AG04449 (cell line): ENCODE data around the gene ZFHX3.

Source experiments
- CTCF ChIA-PET: fragments of 350-600 bp; formaldehyde crosslinking; extraction: SDS; loops from one replicate; lab custom pipeline; 2021; ENCODE audit warnings: antibody characterized with exemption; lab: Yijun Ruan, JAX
- POLR2A ChIA-PET: fragments of 400-600, 350-600 bp; formaldehyde crosslinking; extraction: SDS; loops from one replicate; lab custom pipeline; 2020; ENCODE audit warnings: antibody characterized with exemption, inconsistent platforms; lab: Yijun Ruan, JAX
- DNase-seq: peaks from one replicate; pipeline ENCODE4 v3.0.0-alpha.2; 2010; ENCODE audit warnings: low read depth, low spot score
- H3K4me3 ChIP-seq: 2 replicates; pipeline ENCODE4 v1.5.1; 2011; ENCODE audit warnings: low read depth, mild to moderate bottlenecking, control low read depth, low read length
- TF ChIP-seq, protein P1 (sequence below): IDR thresholded peaks from one replicate; pipeline ENCODE4 v1.5.1; 2011; ENCODE audit warnings: mild to moderate bottlenecking, moderate library complexity, low read length, control low read depth, inconsistent platforms; ENCODE audit not compliant: insufficient read depth; ENCODE audit errors: missing control alignments

The ZFHX3 gene

DNA sequence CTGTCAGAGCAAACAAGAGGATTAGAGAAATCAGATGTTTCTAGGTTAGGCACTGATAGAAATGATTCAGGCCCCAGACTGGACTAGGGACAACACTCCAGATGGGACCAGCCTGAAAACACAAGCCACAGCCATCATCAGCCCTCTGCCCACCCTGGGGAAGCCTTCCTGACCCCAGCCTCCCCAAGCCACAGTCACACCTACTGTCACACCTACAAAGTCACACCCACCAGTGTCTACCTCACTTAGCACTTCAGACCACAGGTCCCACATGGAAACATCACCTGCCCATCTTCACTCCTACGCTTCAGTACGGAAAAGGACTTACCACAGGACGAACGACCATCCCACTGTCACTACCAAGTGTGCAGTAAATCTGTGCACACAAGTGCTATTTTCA lies 197.9 kb downstream of the ZFHX3 start:
- TF ChIP-seq, protein P1, sequence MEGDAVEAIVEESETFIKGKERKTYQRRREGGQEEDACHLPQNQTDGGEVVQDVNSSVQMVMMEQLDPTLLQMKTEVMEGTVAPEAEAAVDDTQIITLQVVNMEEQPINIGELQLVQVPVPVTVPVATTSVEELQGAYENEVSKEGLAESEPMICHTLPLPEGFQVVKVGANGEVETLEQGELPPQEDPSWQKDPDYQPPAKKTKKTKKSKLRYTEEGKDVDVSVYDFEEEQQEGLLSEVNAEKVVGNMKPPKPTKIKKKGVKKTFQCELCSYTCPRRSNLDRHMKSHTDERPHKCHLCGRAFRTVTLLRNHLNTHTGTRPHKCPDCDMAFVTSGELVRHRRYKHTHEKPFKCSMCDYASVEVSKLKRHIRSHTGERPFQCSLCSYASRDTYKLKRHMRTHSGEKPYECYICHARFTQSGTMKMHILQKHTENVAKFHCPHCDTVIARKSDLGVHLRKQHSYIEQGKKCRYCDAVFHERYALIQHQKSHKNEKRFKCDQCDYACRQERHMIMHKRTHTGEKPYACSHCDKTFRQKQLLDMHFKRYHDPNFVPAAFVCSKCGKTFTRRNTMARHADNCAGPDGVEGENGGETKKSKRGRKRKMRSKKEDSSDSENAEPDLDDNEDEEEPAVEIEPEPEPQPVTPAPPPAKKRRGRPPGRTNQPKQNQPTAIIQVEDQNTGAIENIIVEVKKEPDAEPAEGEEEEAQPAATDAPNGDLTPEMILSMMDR: no peak
- POLR2A ChIA-PET: interaction anchor here (0.9 kb wide), 1 partner anchor 27 kb away, joined by 4 read pairs; no protein-coding TSS in a partner anchor
- CTCF ChIA-PET: interaction anchor here (0.7 to 9.8 kb wide), 5 partner anchors 9 to 623 kb away, joined by 3 to 123 read pairs (median 3); no protein-coding TSS in a partner anchor
- H3K4me3 ChIP-seq: no peak overlapping the region
- DNase-seq: no peak

DNA sequence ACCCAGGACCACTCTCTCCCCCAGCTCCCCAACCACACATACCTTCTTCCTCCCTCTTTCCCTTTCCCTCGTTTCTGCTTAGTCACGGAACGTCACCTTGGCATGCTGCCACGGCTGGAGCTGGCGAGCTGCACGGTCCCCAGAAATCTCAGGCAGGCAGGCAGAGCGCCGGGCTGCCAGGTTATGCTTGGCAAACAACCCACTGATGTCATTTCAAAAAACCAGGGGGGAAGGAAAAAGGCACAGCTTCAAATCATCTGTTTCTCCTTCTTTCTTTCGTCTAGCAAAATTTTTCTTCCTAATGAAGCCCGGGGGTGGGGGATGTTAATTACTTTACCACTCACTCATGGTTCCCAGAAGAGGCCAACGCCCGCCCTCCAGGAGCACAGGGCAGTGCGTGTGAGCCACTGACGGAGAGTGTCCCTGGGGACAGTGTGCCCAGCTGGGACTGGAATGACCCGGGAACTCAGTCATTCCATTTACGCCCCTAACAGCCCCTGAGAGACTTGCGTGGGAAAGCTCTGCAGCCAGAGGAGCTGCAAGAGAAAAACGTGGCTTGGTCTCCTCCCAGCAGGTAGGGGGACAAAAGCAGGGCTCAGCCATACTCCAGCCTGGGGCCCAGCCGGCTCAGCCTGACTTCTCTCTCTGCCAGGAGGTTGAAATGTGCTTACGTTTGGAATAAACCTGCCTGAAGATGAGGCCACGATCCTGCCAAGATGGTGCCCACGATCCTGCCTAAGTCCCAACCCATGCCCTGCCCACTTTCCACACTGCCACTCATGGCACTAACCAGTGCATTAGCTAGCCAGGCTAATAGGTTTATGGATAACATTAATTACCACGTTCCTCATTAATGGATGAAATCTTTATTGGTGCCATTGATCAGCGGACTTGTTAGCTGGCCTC lies 198.9 kb downstream of the ZFHX3 start:
- H3K4me3 ChIP-seq: peak overlapping the region; percentile 8
- POLR2A ChIA-PET: interaction anchor here (0.7 to 1.0 kb wide), 2 partner anchors 190 to 365 kb away, joined by 3 read pairs; no protein-coding TSS in a partner anchor

DNA sequence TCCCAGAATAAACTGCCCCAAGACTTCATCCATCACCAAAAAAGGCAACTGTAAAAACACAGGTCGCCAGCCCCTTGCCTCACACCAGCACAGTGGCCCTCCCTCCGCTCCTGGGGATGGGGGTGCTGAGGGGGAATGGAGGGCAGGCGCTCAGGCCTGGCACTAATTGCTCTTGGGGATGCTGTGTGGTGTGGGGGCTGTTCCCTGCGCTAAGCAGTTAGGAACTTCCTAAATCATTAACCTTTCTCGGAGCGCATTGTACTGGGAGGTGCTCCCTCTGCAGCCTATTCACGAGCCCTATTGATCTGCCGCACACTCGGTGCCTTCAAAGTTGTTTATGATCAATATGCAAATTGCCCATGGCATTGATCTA lies 199.9 kb downstream of the ZFHX3 start:
- H3K4me3 ChIP-seq: no peak overlapping the region
- POLR2A ChIA-PET: interaction anchor here (1.0 kb wide), 1 partner anchor 366 kb away, joined by 3 read pairs; no protein-coding TSS in a partner anchor
- TF ChIP-seq, protein P1: no peak
- DNase-seq: no peak
- CTCF ChIA-PET: interaction anchor here (0.8 to 9.8 kb wide), 6 partner anchors 9 to 346 kb away, joined by 3 to 123 read pairs (median 4); no protein-coding TSS in a partner anchor

More for the DNA sequence above, 198.9 kb downstream of the ZFHX3 start:
- DNase-seq: peak; percentile 62
- TF ChIP-seq, protein P1: no peak
- CTCF ChIA-PET: interaction anchor here (0.7 to 9.8 kb wide), 6 partner anchors 8 to 622 kb away, joined by 3 to 123 read pairs (median 3); no protein-coding TSS in a partner anchor

DNA sequence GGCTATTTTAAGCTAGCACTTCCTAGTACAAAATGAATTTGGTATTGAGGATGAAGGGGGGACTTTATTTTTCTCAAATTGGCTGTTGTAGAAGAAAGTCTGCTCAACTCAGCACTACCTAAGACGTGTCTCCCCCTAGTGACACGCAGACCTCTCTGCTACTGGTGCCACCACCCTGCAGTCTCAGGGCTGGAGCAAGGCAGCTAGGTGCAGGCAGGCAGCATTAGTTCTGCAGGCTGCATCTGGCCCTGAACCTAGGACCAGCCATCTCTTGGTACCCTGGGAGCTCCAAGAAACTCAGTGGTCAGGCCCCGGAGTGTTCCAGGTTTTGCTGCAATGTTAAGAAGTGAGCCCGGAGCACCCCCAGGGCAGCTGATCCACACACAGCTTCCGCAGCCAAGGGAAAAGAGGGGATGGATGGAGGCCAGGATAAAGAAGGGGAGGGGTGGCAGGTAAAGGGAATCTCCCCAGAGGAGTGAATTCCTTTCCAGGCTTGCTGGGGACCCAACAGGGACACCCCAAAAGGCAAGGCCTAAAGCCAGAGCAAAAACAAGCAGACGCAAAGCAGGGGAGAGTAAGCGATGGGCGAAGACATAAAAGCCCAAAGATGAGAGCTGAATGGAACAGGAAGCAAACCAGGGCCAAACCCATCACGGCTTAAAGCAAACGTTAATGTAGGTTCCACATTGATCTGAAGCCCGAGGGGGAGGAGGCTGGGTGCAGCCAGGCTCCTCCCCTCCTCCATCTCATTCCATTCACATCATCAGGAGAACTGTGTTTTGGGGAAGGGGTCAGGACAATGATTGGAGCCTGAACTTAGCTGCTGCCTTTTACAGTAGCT lies 200.5 kb downstream of the ZFHX3 start:
- H3K4me3 ChIP-seq: no peak overlapping the region
- TF ChIP-seq, protein P1: peak; percentile 70
- DNase-seq: no peak
- CTCF ChIA-PET: interaction anchor here (0.6 to 9.8 kb wide), 10 partner anchors 9 to 363 kb away, joined by 3 to 123 read pairs (median 4); no protein-coding TSS in a partner anchor
- POLR2A ChIA-PET: no interaction called here

DNA sequence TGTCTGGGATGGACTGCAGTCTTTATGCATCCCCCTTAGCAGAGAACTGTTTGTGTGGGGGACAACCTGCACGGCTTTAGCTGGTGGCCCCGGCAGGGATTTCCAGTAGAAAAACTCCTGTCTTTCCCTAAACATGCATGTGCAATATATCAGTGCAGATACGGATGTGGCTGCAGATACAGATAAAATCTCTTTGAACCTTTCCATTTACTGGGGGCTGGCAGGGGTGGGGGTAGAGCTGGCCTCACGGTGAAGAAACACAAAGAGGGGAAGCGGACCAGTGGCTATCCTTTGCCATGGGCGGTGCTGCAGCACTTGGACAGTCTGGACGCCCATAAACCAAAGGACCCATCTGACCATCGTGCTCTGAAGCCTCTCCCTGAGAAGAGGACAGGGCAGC lies 201.3 kb downstream of the ZFHX3 start:
- no peak overlapping the region for H3K4me3 ChIP-seq
- ChIA-PET CTCF (interaction anchor here (1.2 to 9.8 kb wide), 6 partner anchors 10 to 344 kb away, joined by 3 to 123 read pairs (median 6); no protein-coding TSS in a partner anchor), POLR2A (no interaction called here)
- TF ChIP-seq, protein P1: no peak
- no peak for DNase-seq
